Upper lobe of left lung (tissue), 6 donors: ENCODE results near the gene PTPRR. TPM values are rescaled to one million over a fixed set of nuclear protein-coding genes. Genes with fewer than 3 reads are reported as not detected.
"Not testable (repeated sequence)": the region's sequence is repeated elsewhere in the genome, so short reads cannot be mapped to it uniquely, and the experiment has no call there.

Source experiments
- ATAC-seq, 2 donors: fragments of 200-7000 bp; cut with Tn5 transposase; one replicate each; pipeline ENCODE4 v1.9.1; 2022; ENCODE audit warnings: mild to moderate bottlenecking in 2 of 2, moderate library complexity in 2 of 2; ENCODE audit not compliant: low FRiP score in 2 of 2
- DNase-seq, 2 donors: peaks; one replicate each; pipeline ENCODE4 v3.0.0-alpha.2; 2019 to 2020
- H3K27ac ChIP-seq, 4 donors: fragments of 200-600 bp; sonication (generic); one replicate each; pipeline ENCODE4 v1.5.1; 2016 to 2019
- H3K27me3 ChIP-seq, 4 donors: fragments of 200-600 bp; sonication (generic); one replicate each; pipeline ENCODE4 v1.5.1; 2017 to 2019
- H3K36me3 ChIP-seq, 4 donors: fragments of 200-600 bp; sonication (generic); one replicate each; pipeline ENCODE4 v1.5.1; 2016 to 2019
- H3K4me1 ChIP-seq, 4 donors: fragments of 200-600 bp; sonication (generic); one replicate each; pipeline ENCODE4 v1.5.1; 2018 to 2019
- H3K4me3 ChIP-seq, 4 donors: fragments of 200-600 bp; sonication (generic); one replicate each; pipeline ENCODE4 v1.5.1; 2017 to 2019; ENCODE audit warnings: mild to moderate bottlenecking in 2 of 4, moderate library complexity in 1 of 4
- H3K9me3 ChIP-seq, 4 donors: fragments of 200-600 bp; sonication (generic); one replicate each; pipeline ENCODE4 v1.5.1; 2018 to 2019
- EP300 ChIP-seq, 4 donors: sonication (generic); formaldehyde crosslinking; IDR thresholded peaks; one replicate each; pipeline ENCODE4 v1.5.1; 2017; ENCODE audit warnings: antibody characterized with exemption in 4 of 4, control low read depth in 2 of 4
- POLR2A ChIP-seq, 4 donors: fragments of 450-650 bp; IDR thresholded peaks; one replicate each; pipeline ENCODE4 v1.5.1; 2016 to 2017; ENCODE audit warnings: antibody characterized with exemption in 4 of 4, mild to moderate bottlenecking in 2 of 4
- POLR2AphosphoS5 ChIP-seq, 2 donors: sonication (generic); formaldehyde crosslinking; IDR thresholded peaks; one replicate each; pipeline ENCODE4 v1.5.1; 2017; ENCODE audit warnings: antibody characterized with exemption in 2 of 2
- WGBS, 2 donors: methylation state at CpG; one replicate each; pipeline ENCODE4 v1.1.5; 2017 to 2018; 5-methylcytosine and 5-hydroxymethylcytosine counted together
- total RNA-seq, 6 donors: library from RNA; depleted of rRNA in 4 of 6; stranded (reverse); fragments of >200 nt in 4 of 6; gene quantifications; one replicate each; pipeline versions ENCODE4 v1.1.0 to v1.2.1, GENCODE V29; 2016 to 2021
- TF ChIP-seq, protein P1 (sequence below), 6 experiments: fragments of 450-650 bp in 4 of 6; fragments of 200-600 bp in 2 of 6; sonication (generic) in 2 of 6; IDR thresholded peaks; one replicate each; pipeline ENCODE4 v1.5.1; 2016 to 2019; ENCODE audit warnings: antibody characterized with exemption in 6 of 6
- donor health status: DM: no; HTN: no; CAD: no; lungs with moderate emphysema.
- donor health status: DM: no; HTN: yes; CAD: no; lungs with severe emphysema.

The PTPRR gene
- total RNA-seq, 6 donors from 2014 or later = 0.30 to 2.7 (median 0.79) TPM; not detected in 1

DNA sequence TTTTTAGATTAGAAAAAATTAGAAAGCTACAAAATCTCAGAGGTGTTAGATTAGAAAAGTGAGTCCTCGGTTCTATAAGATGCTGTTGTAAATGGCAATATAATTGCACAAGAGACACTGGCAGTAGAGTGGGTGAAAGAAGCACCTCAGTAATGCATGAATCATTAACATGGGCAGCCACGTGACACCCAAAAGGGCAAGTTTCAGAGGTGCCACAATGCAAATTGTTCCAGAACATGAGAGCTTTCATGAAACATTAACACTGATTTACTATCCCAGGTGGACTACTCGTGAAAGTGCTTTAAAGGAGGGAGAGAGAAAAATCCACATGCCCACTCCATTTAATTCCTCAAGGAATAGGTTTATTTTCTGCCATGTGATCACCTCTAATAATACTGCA lies 108.4 kb downstream of the PTPRR start:
- TF ChIP-seq POLR2AphosphoS5 (IDR thresholded peaks at IDR 0.05) (no peak), POLR2A (IDR thresholded peaks at IDR 0.05) (no peak), EP300 (IDR thresholded peaks at IDR 0.05) (no peak)
- TF ChIP-seq, protein P1, sequence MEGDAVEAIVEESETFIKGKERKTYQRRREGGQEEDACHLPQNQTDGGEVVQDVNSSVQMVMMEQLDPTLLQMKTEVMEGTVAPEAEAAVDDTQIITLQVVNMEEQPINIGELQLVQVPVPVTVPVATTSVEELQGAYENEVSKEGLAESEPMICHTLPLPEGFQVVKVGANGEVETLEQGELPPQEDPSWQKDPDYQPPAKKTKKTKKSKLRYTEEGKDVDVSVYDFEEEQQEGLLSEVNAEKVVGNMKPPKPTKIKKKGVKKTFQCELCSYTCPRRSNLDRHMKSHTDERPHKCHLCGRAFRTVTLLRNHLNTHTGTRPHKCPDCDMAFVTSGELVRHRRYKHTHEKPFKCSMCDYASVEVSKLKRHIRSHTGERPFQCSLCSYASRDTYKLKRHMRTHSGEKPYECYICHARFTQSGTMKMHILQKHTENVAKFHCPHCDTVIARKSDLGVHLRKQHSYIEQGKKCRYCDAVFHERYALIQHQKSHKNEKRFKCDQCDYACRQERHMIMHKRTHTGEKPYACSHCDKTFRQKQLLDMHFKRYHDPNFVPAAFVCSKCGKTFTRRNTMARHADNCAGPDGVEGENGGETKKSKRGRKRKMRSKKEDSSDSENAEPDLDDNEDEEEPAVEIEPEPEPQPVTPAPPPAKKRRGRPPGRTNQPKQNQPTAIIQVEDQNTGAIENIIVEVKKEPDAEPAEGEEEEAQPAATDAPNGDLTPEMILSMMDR (IDR thresholded peaks at IDR 0.05) = no peak
- 53 to 70% methylated on average over 3 of the region's 3 CpGs for WGBS, 2 donors
- no peaks in the 10 kb centered on the region for H3K27me3 ChIP-seq
- H3K36me3 ChIP-seq = no peaks in the 10 kb centered on the region
- H3K27ac ChIP-seq = no peak overlapping the region
- ATAC-seq (no peak), DNase-seq (no peak)
- no peaks in the 10 kb centered on the region for H3K9me3 ChIP-seq
- H3K4me1 ChIP-seq = no peaks in the 10 kb centered on the region
- no peak overlapping the region for H3K4me3 ChIP-seq

DNA sequence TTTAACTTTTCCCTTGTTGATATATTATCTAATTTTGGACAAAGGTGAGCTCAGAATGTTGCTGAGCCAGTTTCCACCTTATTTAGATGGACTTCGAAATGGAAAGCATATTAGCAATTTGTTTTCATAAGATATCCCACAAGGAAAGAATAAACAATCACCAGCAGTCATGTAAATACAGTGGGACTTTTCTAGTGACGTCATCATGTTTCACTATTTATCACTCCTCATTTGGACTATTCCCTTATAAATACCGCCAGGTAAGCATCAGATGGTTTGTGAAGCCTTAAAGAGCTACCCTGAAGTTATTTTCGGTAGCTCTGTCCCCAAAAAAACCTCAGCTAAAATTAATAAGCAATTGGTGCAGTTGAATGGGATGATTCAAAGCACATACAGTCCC lies 110.7 kb downstream of the PTPRR start:
- no peaks in the 10 kb centered on the region for H3K36me3 ChIP-seq
- ATAC-seq = no peak
- no peak for DNase-seq
- no peaks in the 10 kb centered on the region for H3K9me3 ChIP-seq
- WGBS, 2 donors = 75 to 79% methylated on average over 4 of the region's 4 CpGs
- no peak for TF ChIP-seq EP300 (IDR thresholded peaks at IDR 0.05)
- TF ChIP-seq, protein P1 (IDR thresholded peaks at IDR 0.05) = no peak
- TF ChIP-seq POLR2AphosphoS5 (IDR thresholded peaks at IDR 0.05) = no peak
- no peak for TF ChIP-seq POLR2A (IDR thresholded peaks at IDR 0.05)
- no peak overlapping the region for H3K4me3 ChIP-seq
- H3K4me1 ChIP-seq = no peaks in the 10 kb centered on the region
- no peaks in the 10 kb centered on the region for H3K27me3 ChIP-seq
- H3K27ac ChIP-seq = no peak overlapping the region

DNA sequence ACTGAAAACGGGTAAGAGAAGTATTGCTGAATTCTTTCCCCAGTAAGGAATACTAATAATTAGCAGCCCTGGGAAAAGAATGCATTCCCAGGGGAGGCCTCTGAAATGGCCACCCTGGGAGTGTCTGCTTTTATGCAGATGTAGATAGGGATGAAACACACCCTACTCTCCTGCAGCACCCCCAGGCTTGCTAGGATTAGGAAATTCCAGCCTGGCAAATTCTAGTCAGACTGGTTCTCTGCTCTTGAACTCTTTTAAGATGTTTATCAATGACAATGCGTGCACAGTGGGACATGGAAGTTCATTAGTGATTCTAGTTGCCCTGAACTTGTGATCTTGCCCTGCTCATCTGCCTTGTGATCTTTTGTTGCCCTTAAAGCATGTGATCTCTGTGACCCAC lies 112.5 kb downstream of the PTPRR start:
- not testable (repeated sequence) for ATAC-seq, DNase-seq, H3K9me3 ChIP-seq, H3K4me1 ChIP-seq, H3K27ac ChIP-seq, H3K36me3 ChIP-seq, H3K27me3 ChIP-seq, H3K4me3 ChIP-seq
- WGBS, 2 donors = 68 to 78% methylated on average over 2 of the region's 2 CpGs

DNA sequence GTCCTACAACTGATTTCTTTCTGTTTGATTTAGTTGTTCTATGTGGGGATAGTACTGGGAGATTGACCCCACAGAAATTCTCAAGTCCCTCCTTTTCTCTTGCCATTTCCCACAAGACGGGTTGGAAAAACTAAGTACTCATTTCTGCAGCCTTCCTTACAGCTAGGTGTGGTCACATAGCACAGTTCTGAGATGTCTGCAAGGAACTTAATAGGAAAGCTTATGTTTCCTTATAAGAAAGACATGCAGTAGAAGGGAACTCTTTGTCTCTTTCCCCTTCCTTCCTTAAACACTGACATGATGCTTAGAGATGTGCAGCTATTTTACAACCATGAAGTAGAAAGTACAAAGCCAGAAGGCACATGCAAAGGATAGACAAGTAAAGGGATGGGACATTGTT lies 113.7 kb downstream of the PTPRR start:
- Histone ChIP-seq H3K27ac (no peak overlapping the region), H3K4me1 (no peaks in the 10 kb centered on the region), H3K4me3 (no peak overlapping the region), H3K27me3 (no peaks in the 10 kb centered on the region), H3K9me3 (no peaks in the 10 kb centered on the region), H3K36me3 (no peaks in the 10 kb centered on the region)
- whole genome bisulfite sequencing, 2 donors = 74 to 85% methylated on average over 1 of the region's 1 CpG
- ATAC-seq = no peak
- TF ChIP-seq POLR2A (IDR thresholded peaks at IDR 0.05) (no peak), EP300 (IDR thresholded peaks at IDR 0.05) (no peak), POLR2AphosphoS5 (IDR thresholded peaks at IDR 0.05) (no peak)
- TF ChIP-seq, protein P1 (IDR thresholded peaks at IDR 0.05) = no peak
- DNase-seq = no peak

DNA sequence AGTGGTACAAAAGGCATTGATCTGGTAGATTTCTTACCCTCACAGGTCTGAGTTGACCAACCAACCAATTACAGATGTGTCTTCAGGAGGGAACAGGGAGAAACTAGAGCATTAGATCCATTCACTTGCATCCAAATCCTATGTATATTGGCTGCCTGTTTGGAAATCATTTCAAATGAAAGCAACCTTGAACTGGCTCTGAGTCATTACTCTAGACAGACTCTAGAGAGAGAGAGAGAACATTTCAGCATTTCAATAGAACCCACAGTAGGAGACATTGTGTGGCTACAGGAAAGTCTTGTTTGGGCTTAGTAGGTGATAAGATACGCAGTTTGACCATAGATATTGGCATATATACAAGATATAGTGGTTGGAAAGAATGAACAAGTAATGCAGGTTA lies 114.5 kb downstream of the PTPRR start:
- no peaks in the 10 kb centered on the region for H3K4me1 ChIP-seq
- H3K27ac ChIP-seq = no peak overlapping the region
- ATAC-seq = no peak
- no peaks in the 10 kb centered on the region for H3K36me3 ChIP-seq
- DNase-seq = no peak
- 79 to 83% methylated on average over 1 of the region's 1 CpG for WGBS, 2 donors
- H3K9me3 ChIP-seq = no peaks in the 10 kb centered on the region
- no peaks in the 10 kb centered on the region for H3K27me3 ChIP-seq
- H3K4me3 ChIP-seq = no peak overlapping the region
- TF ChIP-seq, protein P1 (IDR thresholded peaks at IDR 0.05) = no peak
- TF ChIP-seq EP300 (IDR thresholded peaks at IDR 0.05) = no peak
- no peak for TF ChIP-seq POLR2A (IDR thresholded peaks at IDR 0.05)
- TF ChIP-seq POLR2AphosphoS5 (IDR thresholded peaks at IDR 0.05) = no peak
